SK-N-DZ (cell line): ENCODE measurements around the gene PGS1. TPM values are rescaled to one million over a fixed set of nuclear protein-coding genes. Genes with fewer than 3 reads are reported as not detected.
"Not testable (repeated sequence)": the region's sequence is repeated elsewhere in the genome, so short reads cannot be mapped to it uniquely, and the experiment has no call there.

Experiments
- DNase-seq: peaks from one replicate; pipeline ENCODE4 v3.0.0-alpha.2; 2015; ENCODE audit warnings: low spot score
- polyA plus RNA-seq, 2 experiments: library from polyadenylated mRNA; depleted of rRNA; stranded (reverse); fragments of >200 nt; gene quantifications; 2 replicates each; pipeline ENCODE4 v1.2.3, GENCODE V29; 2014

The PGS1 gene, protein sequence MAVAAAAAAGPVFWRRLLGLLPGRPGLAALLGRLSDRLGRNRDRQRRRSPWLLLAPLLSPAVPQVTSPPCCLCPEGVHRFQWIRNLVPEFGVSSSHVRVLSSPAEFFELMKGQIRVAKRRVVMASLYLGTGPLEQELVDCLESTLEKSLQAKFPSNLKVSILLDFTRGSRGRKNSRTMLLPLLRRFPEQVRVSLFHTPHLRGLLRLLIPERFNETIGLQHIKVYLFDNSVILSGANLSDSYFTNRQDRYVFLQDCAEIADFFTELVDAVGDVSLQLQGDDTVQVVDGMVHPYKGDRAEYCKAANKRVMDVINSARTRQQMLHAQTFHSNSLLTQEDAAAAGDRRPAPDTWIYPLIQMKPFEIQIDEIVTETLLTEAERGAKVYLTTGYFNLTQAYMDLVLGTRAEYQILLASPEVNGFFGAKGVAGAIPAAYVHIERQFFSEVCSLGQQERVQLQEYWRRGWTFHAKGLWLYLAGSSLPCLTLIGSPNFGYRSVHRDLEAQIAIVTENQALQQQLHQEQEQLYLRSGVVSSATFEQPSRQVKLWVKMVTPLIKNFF
- polyA plus RNA-seq (2014; cell fraction: cytosol; rRNA removed) = 49.0 and 52.4 TPM in 2 replicates
- 137 and 160 TPM in 2 replicates for polyA plus RNA-seq (2014; cell fraction: nucleus; rRNA removed)

- DNase-seq = peak; percentile 72
Observed at GRCh38 chr17:78378225-78379130, at the start of gene PGS1. PGS1 (plus strand) TSS chr17:78378649; CDS start chr17:78378666, 17 bp downstream.

DNA sequence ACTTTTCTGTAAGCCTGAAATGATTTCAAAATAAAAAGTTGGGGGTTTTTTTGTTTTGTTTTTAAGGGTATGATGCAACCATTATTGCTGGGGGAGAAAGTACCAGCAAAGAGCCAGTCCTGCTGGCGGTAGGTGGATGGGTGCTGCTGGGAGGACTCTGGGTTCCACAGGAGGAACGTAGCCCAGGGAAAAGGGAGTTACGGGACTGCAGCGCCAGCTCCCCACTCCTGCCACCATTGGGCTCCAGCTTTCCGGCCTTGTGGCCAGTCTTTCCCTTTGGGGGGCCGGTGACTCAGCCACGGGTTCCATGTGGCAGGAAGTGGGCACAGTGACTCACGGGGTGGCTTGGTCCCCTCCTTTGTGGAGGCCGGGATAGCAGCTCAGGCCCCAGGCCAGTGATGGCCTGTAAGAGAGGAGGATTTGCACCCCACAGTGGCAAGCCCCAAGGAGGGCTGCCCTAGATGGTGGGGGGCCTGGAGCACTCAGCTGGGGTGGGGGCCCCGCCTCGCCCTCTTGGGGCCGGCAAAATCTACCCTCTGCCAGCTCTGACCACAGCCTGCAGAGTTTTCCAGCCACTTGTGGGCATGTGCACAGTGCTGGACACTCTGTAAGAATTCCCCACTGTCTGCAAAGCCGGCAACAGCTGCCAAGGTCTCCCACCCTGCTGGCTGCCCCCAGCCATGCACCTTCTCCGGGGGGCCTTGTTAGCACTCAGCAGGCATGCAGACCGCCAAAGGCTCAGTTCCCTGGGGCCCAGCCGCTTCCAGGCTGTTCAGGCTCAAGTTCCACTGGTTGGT is 49.0 kb upstream of the PGS1 start:
- DNase-seq = no peak

GRCh38 chr17:78330570-78331224 is 47.8 kb upstream of the PGS1 start:
- no peak for DNase-seq

DNA sequence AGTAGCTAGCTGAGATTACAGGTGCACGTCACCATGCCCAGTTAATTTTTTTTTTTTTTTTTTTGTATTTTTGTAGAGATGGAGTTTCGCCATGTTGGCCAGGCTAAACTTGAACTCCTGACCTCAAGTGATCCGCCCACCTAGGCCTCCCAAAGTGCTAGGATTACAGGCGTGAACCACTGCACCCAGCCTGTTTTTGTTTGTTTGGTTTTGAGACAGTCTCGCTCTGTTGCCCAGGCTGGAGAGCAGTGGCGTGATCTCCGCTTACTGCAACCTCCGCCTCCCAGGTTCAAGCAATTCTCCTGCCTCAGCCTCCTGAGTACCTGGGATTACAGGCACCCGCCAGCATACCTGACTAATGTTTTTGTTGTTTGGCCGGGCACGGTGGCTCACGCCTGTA is 47.1 kb upstream of the PGS1 start:
- not testable (repeated sequence) for DNase-seq

DNA sequence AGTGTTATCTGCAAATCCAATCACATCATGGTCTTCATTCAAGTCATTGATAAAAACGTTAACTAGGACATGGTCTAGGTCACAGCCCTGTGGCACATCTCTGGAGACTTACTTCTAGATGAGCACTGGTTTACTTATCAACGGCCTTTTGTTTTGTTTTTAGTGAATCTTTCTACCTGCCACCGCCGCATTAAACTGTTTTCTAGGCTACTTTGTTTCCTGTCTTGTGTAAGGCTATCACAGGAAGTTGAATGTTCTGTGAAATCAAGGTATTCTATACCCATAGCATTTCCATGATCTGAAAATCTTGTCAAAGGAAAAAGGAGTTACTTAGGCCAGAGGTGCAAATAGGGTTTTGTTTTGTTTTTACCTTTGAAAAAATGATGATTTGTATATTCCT is 45.5 kb upstream of the PGS1 start:
- DNase-seq = no peak

DNA sequence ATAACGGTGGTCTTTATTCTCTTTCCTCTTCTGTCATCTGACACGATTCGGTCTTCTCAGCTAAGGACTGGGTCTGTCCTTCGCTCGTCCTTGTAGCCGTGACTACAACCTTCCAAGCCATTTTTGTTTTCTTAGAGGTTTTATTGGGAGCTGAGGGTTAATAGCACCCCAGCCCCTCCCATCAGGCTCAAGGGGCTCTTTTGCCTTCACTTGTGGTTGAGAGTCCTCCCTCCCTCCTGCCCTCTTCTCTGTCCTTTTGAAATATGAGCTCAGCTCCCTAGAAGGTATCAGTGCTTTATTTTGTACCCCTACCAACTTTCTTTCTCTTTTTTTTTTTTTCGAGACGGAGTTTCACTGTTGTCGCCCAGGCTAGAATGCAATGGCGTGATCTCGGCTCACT is 43.2 kb upstream of the PGS1 start:
- DNase-seq = no peak

- no peak for DNase-seq
Observed at GRCh38 chr17:78337244-78338109, 41.0 kb upstream of the PGS1 start.

- no peak for DNase-seq
Observed at GRCh38 chr17:78338486-78339259, 39.8 kb upstream of the PGS1 start.

- DNase-seq = no peak
Observed at GRCh38 chr17:78340183-78340955, 38.1 kb upstream of the PGS1 start.

GRCh38 chr17:78341559-78342448 is 36.6 kb upstream of the PGS1 start:
- DNase-seq = no peak

DNA sequence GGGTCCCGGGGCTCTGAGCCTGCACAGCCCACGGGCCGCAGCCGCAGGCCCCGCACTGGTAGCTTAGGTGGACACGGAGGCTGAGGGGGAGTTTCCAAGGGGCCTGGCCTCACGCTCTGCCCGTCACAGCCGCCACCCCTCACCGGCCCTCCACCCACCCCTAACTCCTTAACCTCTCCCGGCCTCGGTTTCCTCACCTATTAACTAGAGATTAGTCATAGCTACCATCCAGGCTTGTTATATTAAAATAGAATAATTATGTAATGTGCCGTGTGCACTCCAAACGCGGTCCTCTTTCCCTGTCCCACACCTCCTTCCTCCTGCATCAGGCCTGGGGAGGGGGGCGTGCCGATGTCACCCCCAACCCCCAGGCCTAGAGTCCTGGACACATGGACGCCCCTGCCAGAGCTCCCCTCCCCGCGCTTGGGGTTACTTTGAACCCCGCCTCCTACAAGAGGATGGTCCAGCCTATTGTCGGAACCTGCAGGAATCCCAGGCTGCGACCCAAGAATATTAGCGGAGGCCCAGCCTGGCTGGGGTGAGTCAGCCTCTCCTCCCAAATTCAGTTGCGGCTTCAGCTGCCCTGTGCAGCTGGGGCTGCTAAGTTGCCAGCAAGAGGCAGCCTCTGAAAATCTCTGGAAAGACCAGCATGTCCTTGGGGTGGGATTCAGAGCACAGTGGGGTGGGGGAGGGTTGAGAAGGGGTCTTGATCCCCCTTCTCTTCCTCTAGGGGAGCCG is 35.8 kb upstream of the PGS1 start:
- no peak for DNase-seq

GRCh38 chr17:78343187-78343542 is 35.3 kb upstream of the PGS1 start:
- no peak for DNase-seq

DNA sequence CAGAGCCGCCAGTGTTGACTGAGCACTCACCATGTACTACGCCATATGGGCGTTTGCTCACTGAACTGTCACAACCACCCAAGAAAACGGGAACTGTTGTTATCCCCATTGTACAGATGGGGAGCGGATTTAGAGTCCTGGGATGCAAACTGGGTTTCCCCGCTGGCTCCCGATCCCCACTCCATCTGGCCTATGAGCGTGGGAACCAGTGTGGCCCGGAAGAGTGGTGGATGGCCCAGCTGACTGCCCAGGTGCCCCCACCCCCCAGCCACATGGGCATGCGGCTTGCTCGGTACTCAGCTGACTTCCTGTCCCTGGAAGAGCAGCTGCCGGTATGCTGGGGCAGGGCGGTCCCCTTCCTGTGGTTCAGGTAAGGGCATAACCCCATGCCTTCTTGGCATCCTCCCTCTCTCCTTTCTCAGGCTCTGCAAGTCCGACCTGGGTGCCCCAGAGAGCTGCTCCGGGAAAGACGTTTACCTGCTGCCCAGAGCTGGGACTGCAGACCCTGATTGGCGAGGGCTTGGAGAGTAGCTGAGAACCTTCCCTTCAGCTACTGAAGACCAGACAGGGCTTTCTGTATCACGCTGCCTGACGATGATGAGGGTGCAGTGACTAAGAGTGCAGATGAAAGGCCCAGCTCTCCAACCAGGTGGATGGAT is 34.8 kb upstream of the PGS1 start:
- no peak for DNase-seq

- DNase-seq = no peak
Observed at GRCh38 chr17:78344666-78345065, 33.8 kb upstream of the PGS1 start.

DNA sequence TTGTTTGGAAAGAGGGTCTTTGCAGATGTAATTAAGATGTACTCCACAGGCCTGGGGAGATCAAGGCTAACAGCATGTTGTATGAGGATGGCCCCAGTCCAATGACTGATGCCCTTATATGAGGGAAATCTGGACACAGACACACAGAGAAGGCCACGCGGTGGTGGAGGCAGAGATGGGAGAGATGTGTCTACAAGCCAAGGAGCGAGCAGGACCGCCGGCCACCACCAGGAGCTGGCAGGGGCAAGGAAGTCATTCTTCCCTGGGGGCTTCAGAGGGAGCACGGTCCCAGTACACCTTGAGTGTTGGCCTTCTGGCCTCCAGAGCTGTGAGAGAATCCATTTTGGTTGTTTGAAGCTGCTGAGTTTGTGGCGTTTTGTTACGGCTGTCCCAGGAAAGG is 33.3 kb upstream of the PGS1 start:
- no peak for DNase-seq
